H1 (cell line): ENCODE results near the gene ZNF385B. TPM values are rescaled to one million over a fixed set of nuclear protein-coding genes. Genes with fewer than 3 reads are reported as not detected.

ENCODE experiments used
- CHD2 ChIP-seq: IDR thresholded peaks from 2 replicates; pipeline ENCODE4 v1.6.1; 2012; ENCODE audit warnings: low read length, improper control_type of control experiment
- EGR1 ChIP-seq: IDR thresholded peaks from 2 replicates; pipeline ENCODE4 v1.6.1; 2011; ENCODE audit warnings: low read depth, low read length, borderline replicate concordance
- EP300 ChIP-seq, 2 experiments: IDR thresholded peaks; 1 replicate in 1 of 2; 2 replicates in 1 of 2; pipeline ENCODE4 v1.6.1; 2011 to 2012; ENCODE audit warnings: low read depth in 2 of 2, low read length in 2 of 2, mild to moderate bottlenecking in 2 of 2, borderline replicate concordance in 1 of 2, inconsistent platforms in 1 of 2, moderate library complexity in 1 of 2
- JUN ChIP-seq: IDR thresholded peaks from 2 replicates; pipeline ENCODE4 v1.6.1; 2011; ENCODE audit warnings: low read depth, mild to moderate bottlenecking, improper control_type of control experiment, low read length
- KDM1A ChIP-seq: fragments of 200-600, 300-600 bp; sonication (generic); IDR thresholded peaks from 2 replicates; pipeline ENCODE4 v1.7.1; 2016; ENCODE audit warnings: mild to moderate bottlenecking, low read length, borderline replicate concordance
- KDM4A ChIP-seq: IDR thresholded peaks from one replicate; pipeline ENCODE4 v1.7.1; 2012; ENCODE audit warnings: low read depth, mild to moderate bottlenecking, moderate library complexity, low read length, inconsistent platforms; ENCODE audit not compliant: severe bottlenecking
- MAFK ChIP-seq: IDR thresholded peaks from 2 replicates; pipeline ENCODE4 v1.6.1; 2012; ENCODE audit warnings: low read depth, mild to moderate bottlenecking, improper control_type of control experiment, low read length
- TAF1 ChIP-seq: IDR thresholded peaks from 2 replicates; pipeline ENCODE4 v1.6.1; 2011; ENCODE audit warnings: mild to moderate bottlenecking, low read depth, low read length
- polyA plus RNA-seq, 7 experiments: library from polyadenylated mRNA; depleted of rRNA in 3 of 7; stranded (reverse) in 5 of 7; unstranded in 2 of 7; fragments of >200 nt in 5 of 7; fragments of 200-250 nt in 2 of 7; gene quantifications; 1 replicate in 5 of 7; 2 replicates in 1 of 7; 4 replicates in 1 of 7; pipeline versions ENCODE4 v1.2.1 to v1.2.3, GENCODE V29; 2011 to 2013; ENCODE audit warnings: missing spikeins in 2 of 7, mixed read lengths in 2 of 7
- total RNA-seq: library from RNA; stranded (reverse); fragmentation: NEBNext Ultra II Directional; extraction: Animal tissue kit (Norgen Biotek cat#: 25700); gene quantifications from 2 replicates; pipeline ENCODE4 v1.2.1, GENCODE V29; 2021
- TF ChIP-seq, protein P1 (sequence below): IDR thresholded peaks from 2 replicates; pipeline ENCODE4 v1.6.1; 2011; ENCODE audit warnings: low read depth, mild to moderate bottlenecking, low read length; ENCODE audit not compliant: insufficient read depth

The ZNF385B gene
- total and polyA plus RNA-seq, 2 of the 8 experiments (the other 6 are each of a cell fraction or from before 2014, with no cell fraction given), result 1.1 to 3.7 TPM

DNA sequence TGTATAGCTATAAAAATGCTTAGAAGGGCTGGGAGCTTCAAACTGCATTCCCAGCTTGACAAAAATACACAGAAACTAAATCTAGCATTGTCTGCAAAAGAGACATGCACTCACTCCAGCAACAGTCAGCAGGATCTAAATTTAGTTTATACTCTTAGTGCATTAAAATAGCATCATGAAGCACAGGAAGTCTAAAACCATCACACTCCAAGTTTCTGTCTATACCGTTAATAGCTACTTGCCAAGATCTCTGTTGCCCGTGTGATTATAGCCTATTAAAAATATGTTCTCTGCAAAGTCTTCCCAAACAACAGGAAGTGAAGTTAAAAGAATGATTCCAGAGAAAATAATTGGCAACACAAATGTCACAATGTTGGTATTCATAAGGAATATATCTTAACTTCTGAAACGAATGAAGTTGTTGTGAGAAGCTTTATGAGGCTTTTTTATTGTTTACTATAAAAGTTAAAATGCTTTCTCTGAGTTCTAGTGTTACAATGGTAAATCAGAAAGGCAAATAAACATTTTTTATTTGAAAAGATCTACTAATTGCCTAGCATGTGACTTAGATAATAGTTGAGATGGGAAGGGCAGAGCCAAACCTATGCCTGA is 184.2 kb downstream of the ZNF385B start (continued):
- TF ChIP-seq CHD2 (no peak), EGR1 (no peak), TAF1 (no peak), KDM1A (no peak), KDM4A (no peak), MAFK (no peak), JUN (no peak), EP300 (IDR thresholded peaks at IDR 0.05; ENCODE audit: borderline replicate concordance in 1 of 2, low read depth in 2 of 2, low read length in 2 of 2) (no peak)
- TF ChIP-seq, protein P1, sequence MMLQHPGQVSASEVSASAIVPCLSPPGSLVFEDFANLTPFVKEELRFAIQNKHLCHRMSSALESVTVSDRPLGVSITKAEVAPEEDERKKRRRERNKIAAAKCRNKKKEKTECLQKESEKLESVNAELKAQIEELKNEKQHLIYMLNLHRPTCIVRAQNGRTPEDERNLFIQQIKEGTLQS, result no peak
